ENCODE results near the gene MN1.

MN1 gene

DNA sequence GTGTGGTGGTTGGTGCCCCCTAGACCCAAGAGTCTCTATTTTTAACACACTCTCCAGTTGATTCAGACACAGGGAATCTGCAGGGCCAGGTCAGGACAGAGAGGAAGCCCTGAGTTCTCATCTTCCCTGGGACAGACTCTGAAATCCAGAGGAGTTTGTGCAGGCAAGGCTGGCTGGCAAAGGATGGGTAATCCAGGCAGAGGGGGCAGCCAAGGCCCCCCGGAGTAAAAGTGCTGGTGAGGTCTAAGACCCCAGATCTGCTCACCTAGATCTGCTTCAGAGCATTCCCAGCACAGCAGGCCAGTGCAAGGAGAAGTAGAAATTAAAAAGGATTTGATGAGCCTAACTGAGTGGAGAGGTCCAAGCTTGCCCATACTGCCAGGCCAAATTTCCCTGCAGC is 40.6 kb upstream of the MN1 start:
- Histone ChIP-seq H3K9me3 (ENCODE audit: control insufficient read depth, insufficient read depth, low read depth, low read length) (peaks cover 5% of the 10 kb centered on the region), H3K27ac (ENCODE audit: low read depth, low read length) (no peak overlapping the region), H3K4me1 (ENCODE audit: control insufficient read depth, insufficient read depth, low read length) (peaks cover 26% of the 10 kb centered on the region), H3K27me3 (ENCODE audit: control insufficient read depth, insufficient read depth, low read length) (no peaks in the 10 kb centered on the region), H3K36me3 (ENCODE audit: control insufficient read depth, insufficient read depth, low read length) (no peaks in the 10 kb centered on the region; the same call in 1 of the 2 replicates), H3K9ac (ENCODE audit: low read length) (no peak overlapping the region), H3K4me3 (ENCODE audit: low read depth, low read length) (no peak overlapping the region)

DNA sequence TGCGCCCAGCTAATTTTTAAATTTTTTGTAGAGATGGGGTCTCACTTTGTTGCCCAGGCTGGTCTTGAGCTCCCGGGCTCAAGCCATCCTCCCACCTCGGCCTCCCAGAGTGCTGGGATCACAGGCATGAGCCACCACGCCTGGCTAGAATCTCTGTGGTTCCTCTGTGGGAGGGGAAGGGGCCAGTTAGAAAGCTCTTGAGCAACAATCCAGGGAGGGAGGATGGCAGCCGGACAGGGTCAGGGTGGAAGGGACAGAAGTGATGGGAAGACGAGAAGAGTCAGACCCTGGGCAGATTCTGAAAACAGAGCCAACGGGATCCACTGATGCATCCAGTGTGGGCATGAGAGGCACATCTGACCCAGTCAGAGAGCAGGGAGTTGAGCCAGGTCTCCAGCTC is 38.9 kb upstream of the MN1 start:
- no peaks in the 10 kb centered on the region for H3K27me3 ChIP-seq (ENCODE audit: control insufficient read depth, insufficient read depth, low read length)
- H3K9me3 ChIP-seq (ENCODE audit: control insufficient read depth, insufficient read depth, low read depth, low read length), result peaks cover 5% of the 10 kb centered on the region
- H3K27ac ChIP-seq (ENCODE audit: low read depth, low read length), result no peak overlapping the region
- no peak overlapping the region for H3K4me3 ChIP-seq (ENCODE audit: low read depth, low read length)
- H3K36me3 ChIP-seq (ENCODE audit: control insufficient read depth, insufficient read depth, low read length), result no peaks in the 10 kb centered on the region
- H3K4me1 ChIP-seq (ENCODE audit: control insufficient read depth, insufficient read depth, low read length), result peaks cover 27% of the 10 kb centered on the region
- H3K9ac ChIP-seq (ENCODE audit: low read length), result no peak overlapping the region

DNA sequence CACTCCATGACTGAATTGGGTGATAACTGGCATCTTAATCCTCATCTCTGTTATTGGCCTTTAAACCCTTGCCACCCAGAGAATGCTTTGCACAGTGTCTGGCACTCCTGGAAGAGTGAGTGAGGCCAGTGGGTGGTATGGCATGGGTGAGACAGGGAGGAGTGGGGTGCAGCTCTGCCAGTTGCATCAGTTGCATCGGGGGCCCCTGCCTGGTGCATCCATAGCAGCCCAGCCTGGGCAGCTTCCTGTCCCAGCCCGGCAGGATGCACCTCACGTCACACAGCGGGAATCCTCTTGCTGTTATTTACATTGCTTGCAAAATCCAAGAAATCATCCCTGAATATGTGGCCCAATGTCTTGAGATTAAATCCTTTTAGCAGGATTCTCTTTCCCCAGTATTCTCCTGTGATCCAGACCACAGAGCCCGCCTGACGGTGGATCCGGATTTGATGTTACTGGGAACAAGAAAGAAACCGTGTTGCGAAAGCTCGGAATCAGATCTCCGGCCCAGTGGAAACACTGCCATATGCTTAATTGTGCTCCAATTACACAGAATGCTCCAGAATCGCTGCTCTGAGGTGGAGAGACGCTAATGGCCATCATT is 37.6 kb upstream of the MN1 start:
- H3K4me3 ChIP-seq (ENCODE audit: low read depth, low read length), result no peak overlapping the region
- H3K36me3 ChIP-seq (ENCODE audit: control insufficient read depth, insufficient read depth, low read length), result no peaks in the 10 kb centered on the region
- peaks cover 24% of the 10 kb centered on the region; the same call in 1 of the 2 replicates for H3K4me1 ChIP-seq (ENCODE audit: control insufficient read depth, insufficient read depth, low read length)
- H3K9me3 ChIP-seq (ENCODE audit: control insufficient read depth, insufficient read depth, low read depth, low read length), result peaks cover 5% of the 10 kb centered on the region
- H3K27ac ChIP-seq (ENCODE audit: low read depth, low read length), result no peak overlapping the region
- no peak overlapping the region for H3K9ac ChIP-seq (ENCODE audit: low read length)
- no peaks in the 10 kb centered on the region for H3K27me3 ChIP-seq (ENCODE audit: control insufficient read depth, insufficient read depth, low read length)

DNA sequence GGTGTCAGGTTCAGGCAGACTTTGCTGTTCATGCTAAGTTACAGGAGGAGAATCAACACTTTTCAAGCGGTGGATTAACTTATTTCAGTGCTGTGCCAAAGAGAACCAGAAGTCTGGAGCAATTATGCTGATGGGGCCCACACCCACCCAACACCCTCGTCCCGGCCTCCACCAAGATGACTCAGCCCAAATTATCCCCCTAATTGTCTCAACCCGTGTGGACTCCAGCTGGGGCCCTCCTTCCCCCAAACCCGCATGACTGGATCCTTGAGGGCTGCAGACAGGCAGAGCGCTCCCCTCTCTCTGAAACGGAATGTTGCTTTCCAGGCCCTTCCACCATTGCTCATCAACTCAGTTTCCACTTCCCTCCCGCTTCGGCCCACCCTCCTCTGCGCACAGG is 34.6 kb upstream of the MN1 start:
- Histone ChIP-seq H3K36me3 (ENCODE audit: control insufficient read depth, insufficient read depth, low read length) (no peaks in the 10 kb centered on the region), H3K4me3 (ENCODE audit: low read depth, low read length) (no peak overlapping the region), H3K27ac (ENCODE audit: low read depth, low read length) (no peak overlapping the region), H3K4me1 (ENCODE audit: control insufficient read depth, insufficient read depth, low read length) (peaks cover 23% of the 10 kb centered on the region; the same call in 1 of the 2 replicates), H3K9ac (ENCODE audit: low read length) (no peak overlapping the region), H3K9me3 (ENCODE audit: control insufficient read depth, insufficient read depth, low read depth, low read length) (peaks cover 5% of the 10 kb centered on the region), H3K27me3 (ENCODE audit: control insufficient read depth, insufficient read depth, low read length) (no peaks in the 10 kb centered on the region)

DNA sequence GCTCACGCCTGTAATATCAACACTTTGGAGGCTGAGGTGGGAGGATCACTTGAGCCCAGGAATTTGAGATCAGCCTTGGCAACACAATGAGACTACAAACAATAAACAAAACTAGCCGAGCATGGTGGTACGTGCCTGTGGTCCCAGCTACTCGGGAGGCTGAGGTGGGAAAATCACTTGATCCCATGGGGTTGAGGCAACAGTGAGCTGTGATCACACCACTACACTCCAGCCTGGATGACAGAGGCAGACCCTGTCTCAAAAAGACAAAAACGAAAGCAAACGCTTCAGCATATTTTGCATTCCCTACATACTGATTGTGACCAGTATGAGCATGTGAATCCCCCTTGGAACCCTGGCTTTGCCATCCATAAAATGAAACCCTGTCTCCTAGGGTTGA is 33.9 kb upstream of the MN1 start:
- H3K4me1 ChIP-seq (ENCODE audit: control insufficient read depth, insufficient read depth, low read length), result peaks cover 23% of the 10 kb centered on the region; the same call in 1 of the 2 replicates
- no peaks in the 10 kb centered on the region for H3K36me3 ChIP-seq (ENCODE audit: control insufficient read depth, insufficient read depth, low read length)
- no peak overlapping the region for H3K27ac ChIP-seq (ENCODE audit: low read depth, low read length)
- H3K9me3 ChIP-seq (ENCODE audit: control insufficient read depth, insufficient read depth, low read depth, low read length), result peaks cover 5% of the 10 kb centered on the region
- H3K9ac ChIP-seq (ENCODE audit: low read length), result no peak overlapping the region
- H3K4me3 ChIP-seq (ENCODE audit: low read depth, low read length), result no peak overlapping the region
- no peaks in the 10 kb centered on the region for H3K27me3 ChIP-seq (ENCODE audit: control insufficient read depth, insufficient read depth, low read length)

DNA sequence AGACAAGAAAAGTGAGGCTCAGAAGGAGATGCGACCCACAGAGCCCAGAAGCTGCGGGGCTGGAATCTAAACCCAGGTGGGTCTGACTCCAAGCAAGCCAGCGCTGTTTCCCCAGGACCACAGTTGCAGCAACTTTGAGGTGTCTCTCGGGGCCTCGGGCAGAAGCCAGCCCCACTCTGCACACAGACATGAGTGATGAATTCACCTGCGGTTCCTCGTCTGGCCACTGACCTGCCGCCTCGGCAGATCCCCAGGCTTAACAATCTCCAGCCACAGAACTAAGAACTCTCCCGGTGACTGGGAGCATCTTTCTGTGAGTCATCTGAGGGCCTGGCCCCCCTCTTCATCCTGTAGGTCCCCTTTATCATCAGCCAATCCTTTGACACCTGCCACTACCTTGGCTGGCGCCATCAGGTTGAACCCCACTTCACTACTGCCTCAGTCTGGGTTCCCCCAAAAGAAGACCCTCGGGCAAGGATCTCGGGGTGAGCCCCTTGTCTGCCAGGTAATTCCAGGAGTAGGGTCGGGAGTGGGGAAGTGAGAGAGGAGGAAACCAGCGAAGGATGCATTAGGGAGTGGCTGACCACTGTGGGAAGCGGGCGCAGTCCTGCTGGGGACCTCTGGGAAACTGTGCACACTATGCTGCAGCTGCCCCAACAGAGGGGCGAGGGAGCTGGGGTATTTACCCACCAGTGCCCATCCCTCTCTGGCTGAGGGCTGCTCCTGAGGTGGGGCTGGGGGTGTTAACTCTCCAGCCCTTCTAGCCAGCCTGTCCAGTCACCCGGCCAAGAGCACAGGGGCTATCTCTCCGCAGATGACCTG is 33.0 kb upstream of the MN1 start:
- no peaks in the 10 kb centered on the region for H3K27me3 ChIP-seq (ENCODE audit: control insufficient read depth, insufficient read depth, low read length)
- H3K27ac ChIP-seq (ENCODE audit: low read depth, low read length), result no peak overlapping the region
- H3K4me3 ChIP-seq (ENCODE audit: low read depth, low read length), result no peak overlapping the region
- H3K4me1 ChIP-seq (ENCODE audit: control insufficient read depth, insufficient read depth, low read length), result peaks cover 26% of the 10 kb centered on the region; the same call in 1 of the 2 replicates
- peaks cover 5% of the 10 kb centered on the region for H3K9me3 ChIP-seq (ENCODE audit: control insufficient read depth, insufficient read depth, low read depth, low read length)
- no peaks in the 10 kb centered on the region for H3K36me3 ChIP-seq (ENCODE audit: control insufficient read depth, insufficient read depth, low read length)
- H3K9ac ChIP-seq (ENCODE audit: low read length), result no peak overlapping the region

DNA sequence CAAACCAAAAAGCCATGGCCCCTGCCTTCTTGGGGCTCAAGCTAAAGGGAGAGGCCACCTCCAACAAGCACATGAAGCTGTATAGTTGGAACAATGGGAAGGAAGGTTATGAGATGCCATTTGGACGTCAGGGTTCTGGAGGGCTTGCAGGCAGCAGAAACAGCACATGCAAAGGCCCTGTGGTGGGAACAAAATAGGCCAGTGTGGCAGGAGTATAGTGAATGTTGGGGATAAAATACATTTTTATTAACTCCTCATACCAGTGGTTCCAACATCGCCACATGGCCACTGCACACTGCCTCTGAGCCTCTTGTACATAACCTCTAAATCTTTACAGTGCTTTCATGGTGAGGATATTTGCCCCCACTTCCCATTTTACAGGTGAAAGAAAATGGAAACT is 32.2 kb upstream of the MN1 start:
- Histone ChIP-seq H3K9ac (ENCODE audit: low read length) (no peak overlapping the region), H3K36me3 (ENCODE audit: control insufficient read depth, insufficient read depth, low read length) (no peaks in the 10 kb centered on the region), H3K27me3 (ENCODE audit: control insufficient read depth, insufficient read depth, low read length) (no peaks in the 10 kb centered on the region), H3K4me3 (ENCODE audit: low read depth, low read length) (no peak overlapping the region), H3K4me1 (ENCODE audit: control insufficient read depth, insufficient read depth, low read length) (peaks cover 20% of the 10 kb centered on the region; the same call in 1 of the 2 replicates), H3K27ac (ENCODE audit: low read depth, low read length) (no peak overlapping the region), H3K9me3 (ENCODE audit: control insufficient read depth, insufficient read depth, low read depth, low read length) (peaks cover 5% of the 10 kb centered on the region)

DNA sequence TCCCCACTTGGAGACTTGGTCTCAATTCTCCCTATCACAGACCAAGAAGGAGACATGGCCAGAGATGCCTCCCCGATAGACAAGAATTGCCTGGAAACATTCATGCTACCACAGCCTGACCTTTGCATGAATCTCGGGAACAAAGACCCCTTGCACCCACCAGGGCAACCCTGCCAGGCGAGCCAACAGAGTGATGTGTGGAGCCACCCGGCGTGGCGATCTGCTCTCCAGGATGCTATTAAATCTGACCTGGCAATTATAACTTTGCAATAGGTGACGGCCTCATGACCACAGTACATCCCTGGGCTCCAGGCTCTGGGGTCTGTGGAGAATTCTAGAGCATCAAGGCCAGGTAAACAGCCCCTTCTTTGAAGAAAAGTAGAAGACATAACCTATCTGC is 31.1 kb upstream of the MN1 start:
- no peak overlapping the region for H3K4me3 ChIP-seq (ENCODE audit: low read depth, low read length)
- no peaks in the 10 kb centered on the region for H3K36me3 ChIP-seq (ENCODE audit: control insufficient read depth, insufficient read depth, low read length)
- H3K9me3 ChIP-seq (ENCODE audit: control insufficient read depth, insufficient read depth, low read depth, low read length), result peaks cover 3% of the 10 kb centered on the region
- H3K4me1 ChIP-seq (ENCODE audit: control insufficient read depth, insufficient read depth, low read length), result peaks cover 20% of the 10 kb centered on the region; the same call in 1 of the 2 replicates
- H3K9ac ChIP-seq (ENCODE audit: low read length), result no peak overlapping the region
- H3K27ac ChIP-seq (ENCODE audit: low read depth, low read length), result no peak overlapping the region
- H3K27me3 ChIP-seq (ENCODE audit: control insufficient read depth, insufficient read depth, low read length), result no peaks in the 10 kb centered on the region

DNA sequence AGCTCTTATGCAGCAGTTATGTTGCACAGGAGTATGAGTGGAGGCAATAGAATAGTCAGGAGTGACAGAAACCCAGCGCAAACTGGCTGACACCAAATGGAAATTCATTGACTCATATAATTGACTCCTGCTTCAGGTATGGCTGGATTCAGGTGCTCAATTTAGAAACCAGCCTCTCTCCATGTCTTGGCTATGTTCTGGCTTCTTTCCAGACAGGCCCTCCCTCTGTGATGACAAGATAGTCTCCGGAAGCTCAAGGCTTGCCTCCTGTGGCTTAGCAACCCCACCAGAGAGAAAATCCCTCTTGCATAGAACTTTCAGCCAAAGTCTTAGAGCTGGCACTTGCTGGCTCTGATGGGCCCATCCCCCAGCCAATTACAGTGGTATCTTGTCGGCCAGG is 28.1 kb upstream of the MN1 start:
- H3K9ac ChIP-seq (ENCODE audit: low read length), result no peak overlapping the region
- H3K4me3 ChIP-seq (ENCODE audit: low read depth, low read length), result no peak overlapping the region
- peaks cover 3% of the 10 kb centered on the region; the same call in 1 of the 2 replicates for H3K4me1 ChIP-seq (ENCODE audit: control insufficient read depth, insufficient read depth, low read length)
- no peaks in the 10 kb centered on the region; the same call in 1 of the 2 replicates for H3K9me3 ChIP-seq (ENCODE audit: control insufficient read depth, insufficient read depth, low read depth, low read length)
- no peaks in the 10 kb centered on the region for H3K27me3 ChIP-seq (ENCODE audit: control insufficient read depth, insufficient read depth, low read length)
- H3K27ac ChIP-seq (ENCODE audit: low read depth, low read length), result no peak overlapping the region
- no peaks in the 10 kb centered on the region for H3K36me3 ChIP-seq (ENCODE audit: control insufficient read depth, insufficient read depth, low read length)

DNA sequence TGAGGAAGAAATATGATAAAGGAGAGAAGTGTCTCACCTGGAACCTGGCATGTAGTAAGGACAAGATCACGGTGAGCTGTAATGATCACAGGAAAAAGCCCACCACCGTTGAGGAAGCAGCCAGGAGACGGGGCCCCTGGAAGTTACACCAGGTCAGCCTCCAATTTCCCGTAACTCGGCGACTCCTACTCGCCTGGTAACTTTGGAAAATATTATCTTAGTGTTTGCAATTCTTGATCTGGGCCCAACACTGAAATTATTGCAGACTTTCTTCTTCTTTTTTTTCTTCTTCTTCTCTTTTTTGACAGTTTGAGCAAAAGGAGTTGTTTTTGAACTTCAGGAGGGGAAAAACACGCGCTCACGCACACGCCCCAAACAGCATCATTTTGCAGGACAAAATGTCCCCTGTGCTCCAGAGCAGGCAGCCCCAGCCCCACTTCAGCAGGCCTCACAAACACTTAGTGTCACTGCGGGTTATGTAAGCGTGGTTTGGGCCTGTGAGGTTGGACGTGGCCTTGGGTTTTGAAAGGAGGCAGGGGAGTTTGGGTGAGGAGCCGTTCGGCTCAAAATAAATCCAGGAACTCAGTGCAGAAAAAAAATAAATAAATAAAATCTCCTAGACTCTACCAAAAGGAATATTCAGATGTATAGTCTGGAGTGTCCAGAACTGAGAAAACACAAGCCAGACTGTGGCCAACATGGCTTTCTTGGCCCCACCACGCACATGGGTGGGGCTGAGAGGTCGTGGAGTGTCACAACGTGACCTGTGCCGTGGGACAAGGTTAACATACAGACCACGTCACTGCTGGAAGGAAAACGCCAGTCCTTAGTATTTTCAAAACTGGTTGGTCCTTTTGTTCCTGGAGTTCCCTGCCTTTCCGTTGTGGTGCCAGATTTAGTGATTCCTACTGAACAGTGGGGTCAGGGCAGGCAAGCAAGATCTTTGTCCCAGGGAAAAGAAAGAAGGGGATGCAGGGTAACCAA is 26.3 kb upstream of the MN1 start:
- Histone ChIP-seq H3K27ac (ENCODE audit: low read depth, low read length) (no peak overlapping the region), H3K27me3 (ENCODE audit: control insufficient read depth, insufficient read depth, low read length) (no peaks in the 10 kb centered on the region), H3K9ac (ENCODE audit: low read length) (no peak overlapping the region), H3K4me3 (ENCODE audit: low read depth, low read length) (no peak overlapping the region), H3K9me3 (ENCODE audit: control insufficient read depth, insufficient read depth, low read depth, low read length) (no peaks in the 10 kb centered on the region; the same call in 1 of the 2 replicates), H3K4me1 (ENCODE audit: control insufficient read depth, insufficient read depth, low read length) (peaks cover 3% of the 10 kb centered on the region; the same call in 1 of the 2 replicates), H3K36me3 (ENCODE audit: control insufficient read depth, insufficient read depth, low read length) (no peaks in the 10 kb centered on the region)

All from HUES6 (cell line).